ENCODE data around the gene CNOT1.

Gene CNOT1

DNA sequence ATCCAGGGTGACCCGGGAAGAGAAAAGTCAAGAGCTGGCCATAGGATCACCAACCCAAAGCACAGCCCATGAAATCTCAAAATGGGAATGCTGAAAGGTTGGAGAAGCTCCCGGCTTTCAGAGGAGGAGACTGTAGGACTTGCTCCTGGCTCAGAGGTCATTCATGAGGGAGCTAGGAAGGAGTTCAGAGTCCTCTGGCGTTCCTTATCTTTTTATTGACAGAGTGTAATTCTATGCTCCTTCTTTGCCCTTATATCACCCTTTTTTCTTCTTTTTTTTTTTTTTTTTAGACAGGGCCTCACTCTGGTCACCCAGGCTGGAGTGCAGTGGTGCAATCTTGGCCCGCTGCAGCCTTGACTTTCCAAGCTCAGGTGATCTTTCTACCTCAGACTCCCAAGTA lies 27.3 kb upstream of the CNOT1 start:
- CTCF ChIA-PET: interaction anchor here (0.6 to 1.8 kb wide), 3 partner anchors 23 to 357 kb away, joined by 3 to 4 read pairs (median 3); no protein-coding TSS in a partner anchor
- Histone ChIP-seq H3K4me1 (ENCODE audit: control insufficient read depth, insufficient read depth, low read length) (no peaks in the 10 kb centered on the region), H3K36me3 (ENCODE audit: control insufficient read depth in 2 of 2, insufficient read depth in 1 of 2, low read length in 2 of 2) (no peaks in the 10 kb centered on the region), H3K27ac (ENCODE audit: extremely low read depth, low read depth, low read length) (no peak overlapping the region), H3K9me3 (ENCODE audit: control insufficient read depth, insufficient read depth, low read depth, low read length) (no peaks in the 10 kb centered on the region), H3K4me3 (ENCODE audit: low read depth, low read length) (no peak overlapping the region)
- TF ChIP-seq ZNF221 (tag by site-specific recombination; IDR thresholded peaks at IDR 0.05; ENCODE audit: borderline replicate concordance) (no peak), ZIC2 (tag by site-specific recombination; IDR thresholded peaks at IDR 0.05) (no peak), BCL6B (tag by site-specific recombination; IDR thresholded peaks at IDR 0.05) (no peak), ZNF132 (tag by site-specific recombination; IDR thresholded peaks at IDR 0.05; ENCODE audit: borderline replicate concordance) (no peak), MEIS1 (CRISPR knock-in tag; IDR thresholded peaks at IDR 0.05; ENCODE audit: borderline replicate concordance) (no peak), ZNF391 (tag by site-specific recombination; IDR thresholded peaks at IDR 0.05; ENCODE audit: borderline replicate concordance, low read depth) (no peak), TRIM28 (IDR thresholded peaks at IDR 0.05; ENCODE audit: borderline replicate concordance, low read length) (no peak), PRDM1 (tag by site-specific recombination; IDR thresholded peaks at IDR 0.05) (no peak), ZNF571 (tag by site-specific recombination; IDR thresholded peaks at IDR 0.05) (no peak), ZEB2 (tag by site-specific recombination; IDR thresholded peaks at IDR 0.05) (no peak), ZNF704 (tag by site-specific recombination; IDR thresholded peaks at IDR 0.05) (no peak), ZNF223 (tag by site-specific recombination; IDR thresholded peaks at IDR 0.05) (no peak), REPIN1 (tag by site-specific recombination; IDR thresholded peaks at IDR 0.05; ENCODE audit: low read depth) (no peak), KLF8 (tag by site-specific recombination; IDR thresholded peaks at IDR 0.05) (no peak), ZNF140 (tag by site-specific recombination; IDR thresholded peaks at IDR 0.05) (no peak)
- TF ChIP-seq, protein P1, sequence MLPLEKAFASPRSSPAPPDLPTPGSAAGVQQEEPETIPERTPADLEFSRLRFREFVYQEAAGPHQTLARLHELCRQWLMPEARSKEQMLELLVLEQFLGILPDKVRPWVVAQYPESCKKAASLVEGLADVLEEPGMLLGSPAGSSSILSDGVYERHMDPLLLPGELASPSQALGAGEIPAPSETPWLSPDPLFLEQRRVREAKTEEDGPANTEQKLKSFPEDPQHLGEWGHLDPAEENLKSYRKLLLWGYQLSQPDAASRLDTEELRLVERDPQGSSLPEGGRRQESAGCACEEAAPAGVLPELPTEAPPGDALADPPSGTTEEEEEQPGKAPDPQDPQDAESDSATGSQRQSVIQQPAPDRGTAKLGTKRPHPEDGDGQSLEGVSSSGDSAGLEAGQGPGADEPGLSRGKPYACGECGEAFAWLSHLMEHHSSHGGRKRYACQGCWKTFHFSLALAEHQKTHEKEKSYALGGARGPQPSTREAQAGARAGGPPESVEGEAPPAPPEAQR (tag by site-specific recombination; IDR thresholded peaks at IDR 0.05): no peak
- TF ChIP-seq, protein P2, sequence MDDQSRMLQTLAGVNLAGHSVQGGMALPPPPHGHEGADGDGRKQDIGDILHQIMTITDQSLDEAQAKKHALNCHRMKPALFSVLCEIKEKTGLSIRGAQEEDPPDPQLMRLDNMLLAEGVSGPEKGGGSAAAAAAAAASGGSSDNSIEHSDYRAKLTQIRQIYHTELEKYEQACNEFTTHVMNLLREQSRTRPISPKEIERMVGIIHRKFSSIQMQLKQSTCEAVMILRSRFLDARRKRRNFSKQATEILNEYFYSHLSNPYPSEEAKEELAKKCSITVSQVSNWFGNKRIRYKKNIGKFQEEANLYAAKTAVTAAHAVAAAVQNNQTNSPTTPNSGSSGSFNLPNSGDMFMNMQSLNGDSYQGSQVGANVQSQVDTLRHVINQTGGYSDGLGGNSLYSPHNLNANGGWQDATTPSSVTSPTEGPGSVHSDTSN (CRISPR knock-in tag; IDR thresholded peaks at IDR 0.05): no peak
- POLR2A ChIA-PET: no interaction called here

DNA sequence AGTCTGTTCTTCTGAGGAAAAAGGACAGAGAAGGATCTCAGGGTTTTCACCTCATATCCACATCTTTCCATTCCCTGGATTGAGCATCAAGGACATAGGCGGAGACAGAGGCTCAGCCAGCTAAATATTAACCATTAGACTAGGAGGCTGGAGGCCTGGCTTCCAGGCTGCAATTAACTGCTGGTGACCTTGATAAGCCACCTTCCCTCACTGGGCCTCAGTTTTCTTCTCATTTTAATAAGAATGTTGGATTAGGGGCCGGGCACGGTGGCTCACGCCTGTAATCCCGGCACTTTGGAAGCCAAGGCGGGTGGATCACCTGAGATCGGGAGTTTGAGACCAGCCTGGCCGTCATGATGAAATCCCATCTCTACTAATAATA lies 25.6 kb upstream of the CNOT1 start:
- Histone ChIP-seq H3K4me1 (ENCODE audit: control insufficient read depth, insufficient read depth, low read length) (0 out of 2 replicates have a peak, but pooled peaks cover 3% of the 10 kb centered on the region), H3K36me3 (ENCODE audit: control insufficient read depth in 2 of 2, insufficient read depth in 1 of 2, low read length in 2 of 2) (no peaks in the 10 kb centered on the region), H3K4me3 (ENCODE audit: low read depth, low read length) (no peak overlapping the region), H3K9me3 (ENCODE audit: control insufficient read depth, insufficient read depth, low read depth, low read length) (no peaks in the 10 kb centered on the region), H3K27ac (ENCODE audit: extremely low read depth, low read depth, low read length) (no peak overlapping the region)
- POLR2A ChIA-PET: interaction anchor here (0.8 to 1.0 kb wide), 2 partner anchors 30 to 611 kb away, joined by 3 to 6 read pairs; partner anchors contain the start of gene SLC38A7
- TF ChIP-seq ZNF529 (tag by site-specific recombination; IDR thresholded peaks at IDR 0.05; ENCODE audit: insufficient replicate concordance) (no peak), ZNF10 (tag by site-specific recombination; IDR thresholded peaks at IDR 0.05) (no peak), ZNF416 (tag by site-specific recombination; IDR thresholded peaks at IDR 0.05) (no peak), ZNF76 (tag by site-specific recombination; IDR thresholded peaks at IDR 0.05; ENCODE audit: borderline replicate concordance, low read depth) (no peak), ZNF621 (tag by site-specific recombination; IDR thresholded peaks at IDR 0.05) (no peak), ZNF701 (tag by site-specific recombination; IDR thresholded peaks at IDR 0.05) (no peak), SP2 (tag by site-specific recombination; IDR thresholded peaks at IDR 0.05) (no peak), ZNF335 (tag by site-specific recombination; conservative IDR thresholded peaks at IDR 0.05) (no peak), ZNF548 (tag by site-specific recombination; IDR thresholded peaks at IDR 0.05) (no peak), ZNF837 (tag by site-specific recombination; IDR thresholded peaks at IDR 0.05) (no peak), ZNF24 (tag by site-specific recombination; IDR thresholded peaks at IDR 0.05) (no peak), HOXC10 (CRISPR knock-in tag; IDR thresholded peaks at IDR 0.05) (no peak), ZFP69B (tag by site-specific recombination; IDR thresholded peaks at IDR 0.05) (no peak), ZNF114 (tag by site-specific recombination; IDR thresholded peaks at IDR 0.05) (no peak), ZNF623 (tag by site-specific recombination; IDR thresholded peaks at IDR 0.05) (no peak)
- CTCF ChIA-PET: interaction anchor here (0.6 to 1.1 kb wide), 3 partner anchors 16 to 143 kb away, joined by 3 to 4 read pairs (median 3); no protein-coding TSS in a partner anchor
